Suppressor macrophage treated with lipopolysaccharide for 1 hour (primary cell): ENCODE data around the gene DUOXA2.
A peak's percentile ranks its signal among the peaks of the same experiment; 100 is the strongest.

Source experiments
- DNase-seq, 3 donors: peaks; one replicate each; pipeline ENCODE4 v3.0.0-alpha.2; 2020 to 2022

Gene DUOXA2

GRCh38 chr15:45138814-45139765, 25.0 kb downstream of the DUOXA2 start:
- DNase-seq = no peak

- no peak for DNase-seq
Observed at GRCh38 chr15:45139770-45140169, 25.6 kb downstream of the DUOXA2 start.

- DNase-seq = no peak
Observed at GRCh38 chr15:45140557-45141250, 26.6 kb downstream of the DUOXA2 start.

GRCh38 chr15:45141386-45141785, 27.3 kb downstream of the DUOXA2 start:
- DNase-seq = no peak

- no peak for DNase-seq
Observed at GRCh38 chr15:45143056-45143455, 28.9 kb downstream of the DUOXA2 start.

- DNase-seq = no peak
Observed at GRCh38 chr15:45143946-45144345, 29.8 kb downstream of the DUOXA2 start.

- no peak for DNase-seq
Observed at GRCh38 chr15:45144775-45145174, 30.6 kb downstream of the DUOXA2 start.

GRCh38 chr15:45146405-45146804, 32.3 kb downstream of the DUOXA2 start:
- peak; percentile 38 to 57 (median 44) for DNase-seq

- DNase-seq = no peak
Observed at GRCh38 chr15:45147606-45148005, 33.5 kb downstream of the DUOXA2 start.

- no peak for DNase-seq
Observed at GRCh38 chr15:45148076-45149059, 34.2 kb downstream of the DUOXA2 start.

GRCh38 chr15:45149060-45149459, 34.9 kb downstream of the DUOXA2 start:
- no peak for DNase-seq

- no peak for DNase-seq
Observed at GRCh38 chr15:45150481-45150880, 36.4 kb downstream of the DUOXA2 start.

GRCh38 chr15:45150997-45151396, 36.9 kb downstream of the DUOXA2 start:
- DNase-seq = no peak

- DNase-seq = no peak
Observed at GRCh38 chr15:45151998-45152828, 38.1 kb downstream of the DUOXA2 start.

- DNase-seq = no peak
Observed at GRCh38 chr15:45155739-45156138, 41.6 kb downstream of the DUOXA2 start.

GRCh38 chr15:45156744-45157455, 42.8 kb downstream of the DUOXA2 start:
- no peak for DNase-seq

GRCh38 chr15:45157974-45158373, 43.8 kb downstream of the DUOXA2 start:
- DNase-seq = peak; percentile 16 to 33 (median 24)

GRCh38 chr15:45161666-45162065, 47.5 kb downstream of the DUOXA2 start:
- DNase-seq = no peak

- DNase-seq = peak; percentile 81 to 89 (median 86)
Observed at GRCh38 chr15:45162771-45163507, 48.8 kb downstream of the DUOXA2 start.

- DNase-seq = no peak
Observed at GRCh38 chr15:45163508-45163856, 49.4 kb downstream of the DUOXA2 start.
